GM10847 (cell line): ENCODE results near the gene AGRN.

ENCODE experiments used
- POLR2A ChIP-seq: IDR thresholded peaks from 2 replicates; pipeline ENCODE4 v1.6.1; 2011; ENCODE audit not compliant: insufficient read length; ENCODE audit errors: extremely low read depth

AGRN gene

GRCh38 chr1:1071486-1072298, 51.8 kb downstream of the AGRN start:
- TF ChIP-seq POLR2A: no peak

DNA sequence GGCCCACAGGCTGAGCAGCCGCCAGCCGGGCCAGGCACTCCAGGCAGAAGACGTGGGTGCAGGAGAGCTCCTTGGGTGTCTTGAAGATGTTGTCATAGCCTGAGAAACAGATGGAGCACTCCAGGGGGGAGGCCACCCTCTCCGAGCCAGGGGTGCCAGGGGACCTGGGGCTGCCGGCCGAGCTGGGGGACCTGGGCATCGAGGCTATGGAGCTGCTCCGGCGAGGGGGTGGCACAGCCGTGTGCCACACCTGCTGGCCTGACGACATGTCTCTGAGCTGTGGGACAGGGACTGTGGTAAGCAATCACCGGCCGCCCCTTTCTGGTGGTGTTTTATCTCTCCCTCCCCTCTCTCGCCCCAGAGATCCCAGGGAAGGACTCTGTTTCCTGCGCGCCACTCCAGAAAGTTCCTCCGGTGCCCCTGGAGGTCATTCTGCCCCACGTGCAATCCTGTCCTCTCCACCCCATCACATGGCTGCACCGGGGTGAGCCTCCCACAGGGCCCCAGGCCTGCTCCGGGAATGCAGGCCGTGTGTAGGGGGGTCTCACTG, 52.5 kb downstream of the AGRN start:
- TF ChIP-seq POLR2A: no peak

- no peak for TF ChIP-seq POLR2A
These were observed 53.2 kb downstream of the AGRN start for GRCh38 chr1:1072849-1073742.

DNA sequence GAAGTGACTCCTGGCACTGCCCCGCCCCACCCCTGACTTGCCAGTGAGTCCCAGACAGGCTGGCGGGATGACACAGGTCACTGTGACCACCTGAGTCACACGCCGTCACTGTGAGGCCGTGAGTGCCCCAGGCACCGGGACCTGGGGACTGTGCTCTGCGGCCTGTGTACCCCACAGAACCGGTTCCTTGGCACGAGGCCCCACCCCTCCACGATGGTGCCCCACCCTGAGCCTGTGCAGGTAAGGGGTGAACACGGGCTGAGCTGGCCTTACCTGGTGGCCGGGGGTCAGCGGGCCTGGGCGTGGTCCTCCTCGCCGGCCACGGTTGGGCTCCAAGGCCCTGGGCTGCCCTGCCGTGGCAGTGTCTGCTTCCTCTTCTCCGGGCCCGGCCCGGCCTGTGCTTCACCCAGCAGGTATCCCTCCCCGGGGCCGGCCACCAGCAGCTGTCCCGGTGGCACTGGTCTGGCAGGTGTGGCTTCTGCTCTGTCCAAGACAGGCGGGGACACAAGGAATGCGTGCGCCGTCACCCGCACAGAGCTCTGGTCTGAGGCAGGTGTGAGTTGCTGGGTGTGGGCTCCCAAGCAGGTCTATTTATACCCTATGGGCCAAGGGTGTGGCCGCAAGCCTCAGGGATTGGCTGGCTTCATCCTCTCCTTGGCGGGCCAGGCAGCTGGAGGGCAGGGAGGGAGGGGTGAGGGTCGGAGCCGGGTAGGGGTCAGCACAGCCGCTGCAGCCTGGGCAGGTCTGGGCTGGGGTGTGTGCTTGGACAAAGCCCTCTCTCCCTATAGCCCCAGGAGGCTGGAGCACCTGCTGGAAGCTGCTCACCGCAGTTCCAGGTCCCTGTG, 54.0 kb downstream of the AGRN start, which contains the start of gene RNF223:
Gene RNF223, minus strand, starts transcription at position 564 of the 845 bp plus-strand sequence. CDS start 1,740 bp downstream, outside the sequence.
- TF ChIP-seq POLR2A: no peak

GRCh38 chr1:1074631-1075147, 54.8 kb downstream of the AGRN start:
- no peak for TF ChIP-seq POLR2A

GRCh38 chr1:1075148-1075935, 55.4 kb downstream of the AGRN start:
- TF ChIP-seq POLR2A: no peak

GRCh38 chr1:1079408-1080121, 59.6 kb downstream of the AGRN start:
- no peak for TF ChIP-seq POLR2A

GRCh38 chr1:1080122-1080757, 60.3 kb downstream of the AGRN start:
- TF ChIP-seq POLR2A: no peak

DNA sequence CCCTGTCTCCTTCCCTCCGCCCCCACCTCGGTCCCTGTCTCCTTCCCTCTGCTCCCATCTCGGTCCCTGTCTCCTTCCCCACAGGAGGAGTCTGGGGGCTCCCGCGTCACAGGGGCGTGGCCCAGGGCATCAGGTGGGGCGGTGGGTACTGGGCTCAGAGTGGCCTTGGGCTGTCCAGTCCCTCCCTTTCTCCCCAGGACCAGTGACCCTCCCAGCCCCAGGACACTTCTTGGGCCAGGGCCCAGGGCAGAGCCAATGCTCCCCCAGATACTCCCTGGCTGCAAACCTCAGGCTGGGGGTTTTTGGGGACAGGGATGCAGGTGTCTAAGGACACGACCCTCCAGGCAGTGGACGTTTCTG, 61.0 kb downstream of the AGRN start:
- no peak for TF ChIP-seq POLR2A

DNA sequence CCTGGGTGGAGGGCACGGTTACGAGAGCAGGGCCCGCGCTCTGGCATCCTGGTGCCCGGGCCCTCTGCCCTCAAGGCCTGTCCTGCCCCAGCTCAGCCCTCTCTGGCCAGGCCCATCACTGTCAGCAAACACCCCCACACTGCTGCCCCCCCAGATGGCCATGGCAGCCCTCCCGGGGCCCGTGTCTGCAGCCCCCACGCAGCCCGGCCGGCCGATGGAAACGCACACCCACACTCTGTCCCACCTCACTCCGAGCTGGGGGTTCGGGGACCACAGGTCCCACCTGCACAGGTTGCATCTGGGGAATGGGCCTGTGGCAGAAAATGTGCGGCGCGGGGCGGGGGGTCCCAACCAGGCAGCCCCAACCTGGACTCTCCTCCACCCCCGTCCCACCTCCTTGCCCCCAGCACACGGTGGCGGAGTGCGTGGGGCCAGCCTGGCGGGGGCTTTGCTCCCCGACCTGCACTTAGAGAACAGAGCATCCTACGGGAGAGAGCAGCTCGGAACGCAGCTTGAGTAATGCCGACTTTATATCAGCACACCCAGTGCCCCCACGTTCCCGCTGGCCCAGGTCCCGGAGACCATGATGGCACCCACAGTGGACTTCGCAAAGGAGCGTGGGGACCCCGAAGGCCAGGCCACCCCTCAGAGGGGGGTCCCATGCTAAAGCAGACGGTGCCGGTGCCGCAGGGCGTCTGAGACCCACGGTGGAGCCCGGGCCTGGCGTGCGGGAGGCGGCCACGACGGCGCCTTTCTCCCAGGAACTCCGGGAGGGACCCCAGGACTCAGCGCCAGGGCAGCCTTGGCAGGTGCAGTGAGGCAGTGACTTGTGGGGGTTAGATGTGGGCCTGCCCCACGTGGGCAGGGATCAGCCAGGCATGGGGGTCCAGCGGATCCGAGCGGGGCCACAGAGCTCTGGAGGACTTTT, 61.7 kb downstream of the AGRN start:
- TF ChIP-seq POLR2A: no peak

DNA sequence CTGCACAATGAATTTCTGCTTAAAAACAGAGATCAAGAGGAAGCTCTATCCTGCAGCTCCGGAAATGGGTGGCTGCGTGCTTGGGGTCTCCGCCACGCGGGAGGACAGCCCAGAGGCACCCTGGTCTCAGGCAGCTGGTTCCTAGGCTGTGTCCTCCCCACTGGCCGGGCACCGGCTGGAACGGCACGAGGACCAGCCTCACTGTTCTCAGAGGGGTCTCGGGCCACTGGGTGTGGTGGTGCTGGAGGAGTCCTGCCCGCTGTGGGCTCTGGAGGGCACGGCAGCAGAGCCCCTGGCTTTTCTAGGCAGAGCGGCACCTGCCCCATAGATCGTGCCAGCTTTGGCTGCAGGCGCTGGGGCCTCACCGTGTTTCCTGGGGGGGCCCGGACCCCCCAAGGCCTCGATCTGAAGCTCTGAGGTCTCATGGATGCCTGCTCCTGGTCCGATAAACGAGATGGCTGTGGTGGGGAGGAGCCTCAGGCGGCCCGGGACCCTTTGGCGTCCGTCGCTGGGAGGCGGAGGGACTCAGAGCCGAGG, 62.4 kb downstream of the AGRN start:
- TF ChIP-seq POLR2A: no peak
